ENCODE data around the gene DLX4. TPM values are rescaled to one million over a fixed set of nuclear protein-coding genes. Genes with fewer than 3 reads are reported as not detected.
A peak's percentile ranks its signal among the peaks of the same experiment; 100 is the strongest.

DLX4 gene
- polyA plus RNA-seq, 3 donors from 2014 or later: 0.19 to 0.32 TPM; not detected in 1

DNA sequence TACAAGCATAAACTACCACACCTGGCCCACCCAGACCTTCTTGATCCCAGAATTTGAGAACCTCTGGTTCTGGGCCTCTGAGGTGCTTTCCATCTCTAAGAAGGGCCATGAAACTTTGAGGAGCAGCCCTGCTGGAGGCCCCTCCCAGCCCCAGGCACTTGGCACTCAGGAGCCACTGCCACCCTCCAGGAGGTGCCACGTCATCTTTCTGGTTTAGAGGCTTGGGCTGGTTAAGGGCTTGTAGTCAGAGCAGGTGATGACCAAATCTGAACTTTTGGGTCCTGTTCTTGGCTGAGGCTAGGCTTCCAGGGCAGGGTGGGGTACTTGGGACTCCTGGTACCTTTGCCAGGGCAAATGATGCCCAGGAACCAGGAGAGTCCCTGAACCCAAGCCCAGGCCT is 13.8 kb upstream of the DLX4 start:
- Mint-ChIP-seq H3K27me3 (ENCODE audit: low read depth in 3 of 3) (peaks cover 6 to 14% (median 9%) of the 10 kb centered on the region in 3 donors), H3K4me3 (no peak overlapping the region), H3K9me3 (peaks cover 0 to 1% (median 0%) of the 10 kb centered on the region in 6 donors), H3K36me3 (no peaks in the 10 kb centered on the region), H3K27ac (no peak overlapping the region), H3K4me1 (no peaks in the 10 kb centered on the region)
- DNase-seq: no peak

DNA sequence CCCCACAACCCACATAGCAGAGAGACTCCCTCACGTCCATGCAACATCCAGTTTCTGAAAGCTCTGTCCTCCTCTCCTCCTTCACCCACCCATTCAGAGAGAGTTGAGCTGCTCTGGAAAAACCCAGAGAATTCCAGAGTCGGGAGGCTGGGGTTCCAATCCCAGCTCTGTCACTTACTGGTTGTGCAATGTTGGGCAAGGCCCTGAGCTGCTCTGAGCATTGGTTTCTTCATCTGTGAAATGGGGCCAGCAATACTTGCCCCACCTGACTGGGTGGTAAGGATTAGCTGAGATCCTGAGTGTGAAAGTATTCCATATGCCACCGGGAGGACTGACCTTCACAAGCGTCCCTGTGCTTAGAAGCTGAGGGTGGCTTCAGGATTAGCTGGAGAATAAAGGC is 12.2 kb upstream of the DLX4 start:
- Mint-ChIP-seq H3K4me3 (no peak overlapping the region), H3K9me3 (peaks cover 0 to 1% (median 0%) of the 10 kb centered on the region in 6 donors), H3K27me3 (ENCODE audit: low read depth in 3 of 3) (peaks cover 11 to 14% (median 11%) of the 10 kb centered on the region in 3 donors), H3K4me1 (no peaks in the 10 kb centered on the region), H3K36me3 (no peaks in the 10 kb centered on the region), H3K27ac (no peak overlapping the region)
- DNase-seq: no peak

GRCh38 chr17:49957350-49957749 is 11.6 kb upstream of the DLX4 start:
- Mint-ChIP-seq H3K27me3 (ENCODE audit: low read depth in 3 of 3) (peaks cover 10 to 17% (median 14%) of the 10 kb centered on the region in 3 donors), H3K4me3 (no peak overlapping the region), H3K36me3 (no peaks in the 10 kb centered on the region), H3K9me3 (no peaks in the 10 kb centered on the region), H3K27ac (no peak overlapping the region), H3K4me1 (no peaks in the 10 kb centered on the region)
- no peak for DNase-seq

DNA sequence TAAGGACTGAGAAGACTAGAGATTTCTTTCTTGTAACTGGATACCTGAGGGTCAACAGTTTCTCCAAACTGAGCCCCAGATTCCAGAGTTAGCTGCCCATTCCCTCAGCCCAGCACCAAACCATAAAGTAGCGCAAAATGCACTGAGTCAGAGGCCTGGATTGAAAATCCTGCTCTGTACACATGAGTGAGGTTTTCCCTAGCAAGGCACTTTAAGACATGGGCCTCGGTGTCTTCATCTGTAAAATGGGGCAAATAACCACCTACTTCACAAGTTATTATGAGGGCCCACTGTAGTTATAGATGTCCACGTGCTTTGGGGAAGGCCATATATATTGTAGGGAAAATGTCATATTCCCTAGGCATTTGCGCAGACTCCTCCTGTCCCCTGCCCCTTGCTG is 10.3 kb upstream of the DLX4 start:
- DNase-seq: no peak
- Mint-ChIP-seq H3K4me3 (no peak overlapping the region), H3K9me3 (no peaks in the 10 kb centered on the region), H3K36me3 (no peaks in the 10 kb centered on the region), H3K27ac (no peak overlapping the region), H3K4me1 (peaks cover 3 to 4% of the 10 kb centered on the region in 2 donors), H3K27me3 (ENCODE audit: low read depth in 3 of 3) (peaks cover 14 to 19% (median 16%) of the 10 kb centered on the region in 3 donors)

- Mint-ChIP-seq H3K4me1 (peaks cover 9% of the 10 kb centered on the region in 2 donors), H3K9me3 (no peaks in the 10 kb centered on the region), H3K27ac (no peak overlapping the region), H3K27me3 (ENCODE audit: low read depth in 3 of 3) (peaks cover 18 to 23% (median 20%) of the 10 kb centered on the region in 3 donors), H3K4me3 (no peak overlapping the region), H3K36me3 (no peaks in the 10 kb centered on the region)
- DNase-seq: no peak
Observed at GRCh38 chr17:49959183-49959935, 9.6 kb upstream of the DLX4 start.

DNA sequence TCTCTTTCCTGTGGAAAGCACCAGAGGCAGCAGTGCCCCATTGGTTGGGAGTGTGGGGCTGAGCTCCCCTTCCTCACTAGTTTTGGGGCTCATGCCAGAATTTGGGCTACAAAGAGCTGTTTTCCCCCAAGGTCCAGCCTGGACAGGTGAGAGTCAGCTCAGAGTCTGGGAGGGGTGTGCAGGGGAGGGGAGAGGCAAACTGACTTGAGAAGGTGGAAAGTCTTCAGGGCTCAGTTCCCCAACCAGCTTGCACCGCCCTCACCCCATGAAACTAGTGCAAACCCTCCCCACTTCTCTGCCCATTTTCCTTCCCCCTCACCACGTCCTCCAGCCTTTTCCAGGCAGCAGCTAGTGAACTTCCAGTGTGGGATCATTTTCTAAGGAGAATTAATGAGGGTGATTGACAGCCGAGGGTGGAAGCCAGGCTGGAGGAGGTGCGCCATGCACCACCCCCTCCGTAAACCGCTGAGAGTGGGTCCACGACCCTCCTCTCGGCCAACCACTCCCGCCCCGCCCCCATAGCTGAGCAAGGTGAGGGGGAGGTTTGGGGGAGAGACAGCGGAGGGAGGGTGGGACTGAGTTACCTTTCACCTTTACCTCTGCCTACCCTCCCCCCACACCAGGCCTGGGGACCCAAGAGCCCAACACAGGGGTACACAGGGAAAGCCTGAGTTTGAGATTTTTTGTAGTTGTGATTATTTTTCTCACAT is 6.2 kb upstream of the DLX4 start:
- Mint-ChIP-seq H3K4me1 (peaks cover 18 to 30% of the 10 kb centered on the region in 2 donors), H3K9me3 (peaks cover 0 to 6% (median 0%) of the 10 kb centered on the region in 6 donors), H3K27me3 (ENCODE audit: low read depth in 3 of 3) (peaks cover 30 to 46% (median 45%) of the 10 kb centered on the region in 3 donors), H3K36me3 (peaks cover 0 to 3% (median 0%) of the 10 kb centered on the region in 3 donors), H3K27ac (no peak overlapping the region), H3K4me3 (no peak overlapping the region)
- no peak for DNase-seq

GRCh38 chr17:49963309-49963625 is 5.7 kb upstream of the DLX4 start:
- Mint-ChIP-seq H3K4me1 (peaks cover 21 to 35% of the 10 kb centered on the region in 2 donors), H3K27ac (no peak overlapping the region), H3K27me3 (ENCODE audit: low read depth in 3 of 3) (peaks cover 30 to 50% (median 45%) of the 10 kb centered on the region in 3 donors), H3K9me3 (peaks cover 0 to 6% (median 0%) of the 10 kb centered on the region in 6 donors), H3K36me3 (peaks cover 0 to 3% (median 0%) of the 10 kb centered on the region in 3 donors), H3K4me3 (peak overlapping the region in 1 of 5 donors; percentile 52)
- no peak for DNase-seq

- Mint-ChIP-seq H3K4me3 (peak overlapping the region in 2 of 5 donors; percentile 2 to 52), H3K9me3 (peaks cover 0 to 6% (median 0%) of the 10 kb centered on the region in 6 donors), H3K27me3 (ENCODE audit: low read depth in 3 of 3) (peaks cover 32 to 52% (median 46%) of the 10 kb centered on the region in 3 donors)
Observed at GRCh38 chr17:49963626-49964302, 5.2 kb upstream of the DLX4 start.

DNA sequence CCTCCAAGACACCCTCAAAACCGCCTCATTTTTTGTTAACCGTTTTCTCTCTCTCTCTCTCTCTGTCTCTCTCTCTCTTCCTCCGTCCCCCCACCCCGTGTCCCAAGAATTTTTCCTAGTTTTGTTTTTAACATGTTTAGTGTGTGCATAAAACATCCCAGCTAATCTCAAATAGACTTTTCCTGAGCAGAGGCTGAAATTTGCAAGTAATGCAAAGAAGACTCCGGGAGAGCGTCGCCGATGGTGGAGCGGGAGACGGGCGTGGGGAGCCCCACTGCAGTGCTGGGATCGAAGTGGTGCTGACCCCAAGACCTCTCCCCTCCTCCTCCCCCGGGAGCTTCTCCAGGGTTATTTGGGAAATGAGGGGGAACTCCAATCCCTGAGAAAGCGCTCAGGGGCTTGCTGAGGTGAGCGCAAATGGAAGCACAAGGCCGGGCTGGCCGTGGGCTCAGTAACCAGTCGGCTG is 4.7 kb upstream of the DLX4 start:
- no peak for DNase-seq
- peak overlapping the region in 2 of 5 donors; percentile 3 to 10 for H3K4me3 Mint-ChIP-seq
- H3K27ac Mint-ChIP-seq: no peak overlapping the region
- peaks cover 33 to 54% (median 47%) of the 10 kb centered on the region in 3 donors for H3K27me3 Mint-ChIP-seq (ENCODE audit: low read depth in 3 of 3)
- H3K9me3 Mint-ChIP-seq: peaks cover 0 to 6% (median 0%) of the 10 kb centered on the region in 6 donors
- H3K36me3 Mint-ChIP-seq: peaks cover 0 to 3% (median 0%) of the 10 kb centered on the region in 3 donors
- peaks cover 25 to 38% of the 10 kb centered on the region in 2 donors for H3K4me1 Mint-ChIP-seq

More at GRCh38 chr17:49963626-49964302, 5.2 kb upstream of the DLX4 start:
- H3K36me3 Mint-ChIP-seq: peaks cover 0 to 3% (median 0%) of the 10 kb centered on the region in 3 donors
- DNase-seq: no peak
- no peak overlapping the region for H3K27ac Mint-ChIP-seq
- peaks cover 24 to 36% of the 10 kb centered on the region in 2 donors for H3K4me1 Mint-ChIP-seq

- Mint-ChIP-seq H3K4me3 (peak overlapping the region; percentile 13 to 64 (median 26)), H3K27me3 (ENCODE audit: low read depth in 3 of 3) (peaks cover 35 to 58% (median 49%) of the 10 kb centered on the region in 3 donors), H3K36me3 (peaks cover 0 to 3% (median 0%) of the 10 kb centered on the region in 3 donors), H3K9me3 (peaks cover 0 to 6% (median 0%) of the 10 kb centered on the region in 6 donors), H3K4me1 (peaks cover 30 to 44% of the 10 kb centered on the region in 2 donors), H3K27ac (no peak overlapping the region)
- peak in 1 of 3 donors; percentile 13 for DNase-seq
Observed at GRCh38 chr17:49964769-49965523, 4.0 kb upstream of the DLX4 start.

DNA sequence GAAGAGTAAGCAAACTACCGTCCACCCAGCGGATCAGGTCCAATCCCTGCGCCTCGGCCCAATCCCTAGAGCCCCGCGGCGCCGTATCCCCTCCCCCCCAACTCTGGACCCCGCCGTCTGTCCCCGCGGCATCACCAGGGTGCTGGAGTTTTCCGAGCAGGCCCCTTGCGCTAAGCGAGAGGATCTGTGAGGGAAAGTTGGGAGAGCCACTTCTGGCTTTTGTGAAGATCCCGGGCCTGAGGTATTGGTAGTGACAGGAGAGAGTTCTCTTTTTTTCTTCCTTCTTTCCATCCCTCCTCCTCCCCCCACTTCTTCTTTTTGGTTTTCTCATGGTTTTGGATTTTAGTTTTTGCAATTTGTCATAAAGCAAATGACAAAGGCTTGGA is 3.5 kb upstream of the DLX4 start:
- no peak overlapping the region for H3K27ac Mint-ChIP-seq
- no peak for DNase-seq
- H3K36me3 Mint-ChIP-seq: peaks cover 0 to 3% (median under 1%) of the 10 kb centered on the region in 3 donors
- peaks cover 35 to 50% of the 10 kb centered on the region in 2 donors for H3K4me1 Mint-ChIP-seq
- H3K9me3 Mint-ChIP-seq: peaks cover 0 to 6% (median 0%) of the 10 kb centered on the region in 6 donors
- H3K4me3 Mint-ChIP-seq: peak overlapping the region in 1 of 5 donors; percentile 70
- H3K27me3 Mint-ChIP-seq (ENCODE audit: low read depth in 3 of 3): peaks cover 37 to 64% (median 51%) of the 10 kb centered on the region in 3 donors

GRCh38 chr17:49966767-49967166 is 2.2 kb upstream of the DLX4 start:
- H3K4me3 Mint-ChIP-seq: no peak overlapping the region
- DNase-seq: no peak
- H3K9me3 Mint-ChIP-seq: peaks cover 0 to 8% (median 0%) of the 10 kb centered on the region in 6 donors
- no peak overlapping the region for H3K27ac Mint-ChIP-seq
- peaks cover 46 to 62% of the 10 kb centered on the region in 2 donors for H3K4me1 Mint-ChIP-seq
- peaks cover 43 to 69% (median 54%) of the 10 kb centered on the region in 3 donors for H3K27me3 Mint-ChIP-seq (ENCODE audit: low read depth in 3 of 3)
- peaks cover 0 to 5% (median 3%) of the 10 kb centered on the region in 3 donors for H3K36me3 Mint-ChIP-seq

DNA sequence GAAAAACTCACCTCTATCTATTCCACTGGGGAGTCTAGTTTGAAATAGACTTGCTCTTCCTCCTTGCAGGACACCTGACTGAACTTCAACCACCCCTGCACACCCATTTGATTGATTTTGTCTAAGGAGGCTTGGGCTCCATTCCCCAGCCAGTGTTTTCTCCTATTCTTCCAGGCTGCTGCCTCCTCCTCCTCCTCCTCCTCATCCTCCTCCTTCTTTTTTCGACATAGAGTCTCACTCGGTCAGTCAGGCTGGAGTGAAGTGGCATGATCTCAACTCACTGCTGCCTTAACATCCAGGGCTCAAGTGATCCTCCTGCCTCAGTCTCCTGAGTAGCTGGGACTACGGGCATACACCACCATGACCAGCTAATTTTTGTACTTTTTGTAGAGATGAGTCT is 1.8 kb upstream of the DLX4 start:
- H3K9me3 Mint-ChIP-seq: peaks cover 0 to 8% (median 0%) of the 10 kb centered on the region in 6 donors
- H3K27me3 Mint-ChIP-seq (ENCODE audit: low read depth in 3 of 3): peaks cover 41 to 66% (median 54%) of the 10 kb centered on the region in 3 donors
- DNase-seq: no peak
- H3K27ac Mint-ChIP-seq: peak overlapping the region in 1 of 6 donors; percentile 14
- H3K36me3 Mint-ChIP-seq: peaks cover 0 to 5% (median 3%) of the 10 kb centered on the region in 3 donors
- peak overlapping the region in 1 of 5 donors; percentile 20 for H3K4me3 Mint-ChIP-seq
- H3K4me1 Mint-ChIP-seq: peaks cover 47 to 63% of the 10 kb centered on the region in 2 donors
